Mammary epithelial cell (primary cell): ENCODE measurements around the gene GRHL3.

Experiments
- EZH2 ChIP-seq: IDR thresholded peaks from 2 replicates; pipeline ENCODE4 v1.6.1; 2012; ENCODE audit warnings: low read length, inconsistent platforms, borderline replicate concordance
- TF ChIP-seq, protein P1 (sequence below), 2 donors: IDR thresholded peaks in 1 of 2; conservative IDR thresholded peaks in 1 of 2; 2 replicates each; pipeline ENCODE4 v1.5.1; 2011 to 2012; ENCODE audit warnings: inconsistent platforms in 2 of 2, low read length in 2 of 2, mild to moderate bottlenecking in 2 of 2, control low read depth in 1 of 2, low read depth in 1 of 2; ENCODE audit not compliant: insufficient read depth in 1 of 2; ENCODE audit errors: extremely low read depth in 1 of 2

- TF ChIP-seq, protein P1, sequence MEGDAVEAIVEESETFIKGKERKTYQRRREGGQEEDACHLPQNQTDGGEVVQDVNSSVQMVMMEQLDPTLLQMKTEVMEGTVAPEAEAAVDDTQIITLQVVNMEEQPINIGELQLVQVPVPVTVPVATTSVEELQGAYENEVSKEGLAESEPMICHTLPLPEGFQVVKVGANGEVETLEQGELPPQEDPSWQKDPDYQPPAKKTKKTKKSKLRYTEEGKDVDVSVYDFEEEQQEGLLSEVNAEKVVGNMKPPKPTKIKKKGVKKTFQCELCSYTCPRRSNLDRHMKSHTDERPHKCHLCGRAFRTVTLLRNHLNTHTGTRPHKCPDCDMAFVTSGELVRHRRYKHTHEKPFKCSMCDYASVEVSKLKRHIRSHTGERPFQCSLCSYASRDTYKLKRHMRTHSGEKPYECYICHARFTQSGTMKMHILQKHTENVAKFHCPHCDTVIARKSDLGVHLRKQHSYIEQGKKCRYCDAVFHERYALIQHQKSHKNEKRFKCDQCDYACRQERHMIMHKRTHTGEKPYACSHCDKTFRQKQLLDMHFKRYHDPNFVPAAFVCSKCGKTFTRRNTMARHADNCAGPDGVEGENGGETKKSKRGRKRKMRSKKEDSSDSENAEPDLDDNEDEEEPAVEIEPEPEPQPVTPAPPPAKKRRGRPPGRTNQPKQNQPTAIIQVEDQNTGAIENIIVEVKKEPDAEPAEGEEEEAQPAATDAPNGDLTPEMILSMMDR (conservative IDR thresholded peaks at IDR 0.05 in 1 of 2, IDR thresholded peaks at IDR 0.05 in 1 of 2; ENCODE audit: extremely low read depth in 1 of 2, insufficient read depth in 1 of 2, low read depth in 1 of 2, low read length in 2 of 2) = no peak
- TF ChIP-seq EZH2 = no peak
Observed at GRCh38 chr1:24277420-24278169, 41.6 kb upstream of the GRHL3 start.
